KMS-11 (cell line): ENCODE results near the gene TSSK2.

Experiments used
- H2AFZ ChIP-seq: fragments of 200-600 bp; sonication (generic); 2 replicates; pipeline ENCODE4 v1.6.1; 2016; ENCODE audit warnings: antibody characterized with exemption, mixed run types, low read depth
- H3K27ac ChIP-seq: fragments of 200-600 bp; sonication (generic); 2 replicates; pipeline ENCODE4 v1.6.1; 2016; ENCODE audit warnings: mild to moderate bottlenecking, mixed run types
- H3K27me3 ChIP-seq: fragments of 200-600 bp; sonication (generic); 2 replicates; pipeline ENCODE4 v1.6.1; 2017; ENCODE audit warnings: mild to moderate bottlenecking, low read depth, mixed run types, moderate library complexity; ENCODE audit not compliant: insufficient read depth
- H3K36me3 ChIP-seq: fragments of 200-600 bp; sonication (generic); 2 replicates; pipeline ENCODE4 v1.6.1; 2017; ENCODE audit warnings: mild to moderate bottlenecking, mixed run types; ENCODE audit not compliant: insufficient read depth
- H3K4me1 ChIP-seq: fragments of 200-600 bp; sonication (generic); 2 replicates; pipeline ENCODE4 v1.6.1; 2016; ENCODE audit warnings: mild to moderate bottlenecking, low read depth, mixed run types; ENCODE audit not compliant: poor library complexity, severe bottlenecking
- H3K4me2 ChIP-seq: fragments of 200-600 bp; sonication (generic); 2 replicates; pipeline ENCODE4 v1.7.0; 2016; ENCODE audit warnings: mild to moderate bottlenecking, mixed run types
- H3K4me3 ChIP-seq: fragments of 200-600 bp; sonication (generic); IDR thresholded peaks from 2 replicates; pipeline ENCODE4 v1.6.1; 2017; ENCODE audit warnings: low read depth, low read length, mixed read lengths; ENCODE audit not compliant: insufficient read depth
- H3K79me2 ChIP-seq: fragments of 200-600 bp; sonication (generic); 2 replicates; pipeline ENCODE4 v1.6.1; 2016; ENCODE audit warnings: low read depth, mixed run types; ENCODE audit not compliant: insufficient read depth
- H3K9ac ChIP-seq: fragments of 200-600 bp; sonication (generic); 2 replicates; pipeline ENCODE4 v1.6.1; 2016; ENCODE audit warnings: mild to moderate bottlenecking, mixed run types
- H4K20me1 ChIP-seq: fragments of 200-600 bp; sonication (generic); 2 replicates; pipeline ENCODE4 v1.6.1; 2016; ENCODE audit warnings: mild to moderate bottlenecking, mixed run types; ENCODE audit not compliant: insufficient read depth
- CTCF ChIP-seq: fragments of 200-600 bp; sonication (generic); conservative IDR thresholded peaks from 2 replicates; pipeline ENCODE4 v1.6.1; 2017; ENCODE audit warnings: low read depth, mild to moderate bottlenecking, antibody characterized with exemption, low read length, moderate library complexity, mixed read lengths

The TSSK2 gene

GRCh38 chr22:19126309-19127273 is 4.5 kb upstream of the TSSK2 start:
- TF ChIP-seq CTCF, result no peak
- Histone ChIP-seq H3K79me2 (peaks cover 1% of the 10 kb centered on the region; the same call in 1 of the 2 replicates), H3K4me1 (no peaks in the 10 kb centered on the region), H3K9ac (no peak overlapping the region), H3K4me2 (no peak overlapping the region), H3K36me3 (no peaks in the 10 kb centered on the region), H3K27ac (no peak overlapping the region), H3K4me3 (no peak overlapping the region), H2AFZ (no peak overlapping the region), H3K27me3 (no peaks in the 10 kb centered on the region), H4K20me1 (no peaks in the 10 kb centered on the region)

- Histone ChIP-seq H3K27ac (no peak overlapping the region), H3K36me3 (no peaks in the 10 kb centered on the region), H3K9ac (no peak overlapping the region), H2AFZ (no peak overlapping the region), H4K20me1 (no peaks in the 10 kb centered on the region), H3K4me3 (no peak overlapping the region), H3K79me2 (no peaks in the 10 kb centered on the region), H3K4me1 (no peaks in the 10 kb centered on the region), H3K27me3 (no peaks in the 10 kb centered on the region), H3K4me2 (no peak overlapping the region)
- TF ChIP-seq CTCF, result no peak
These were observed 3.6 kb upstream of the TSSK2 start for GRCh38 chr22:19127329-19128008.

- Histone ChIP-seq H3K4me2 (no peak overlapping the region), H3K9ac (no peak overlapping the region), H3K4me3 (no peak overlapping the region), H3K27me3 (no peaks in the 10 kb centered on the region), H2AFZ (no peak overlapping the region), H3K27ac (no peak overlapping the region), H4K20me1 (no peaks in the 10 kb centered on the region), H3K4me1 (no peaks in the 10 kb centered on the region), H3K79me2 (no peaks in the 10 kb centered on the region), H3K36me3 (no peaks in the 10 kb centered on the region)
- TF ChIP-seq CTCF, result no peak
These were observed 3.1 kb upstream of the TSSK2 start for GRCh38 chr22:19128009-19128401.

- Histone ChIP-seq H3K27ac (no peak overlapping the region), H3K27me3 (no peaks in the 10 kb centered on the region), H3K79me2 (no peaks in the 10 kb centered on the region), H3K4me2 (no peak overlapping the region), H2AFZ (no peak overlapping the region), H4K20me1 (no peaks in the 10 kb centered on the region), H3K4me1 (no peaks in the 10 kb centered on the region), H3K4me3 (no peak overlapping the region), H3K36me3 (no peaks in the 10 kb centered on the region), H3K9ac (no peak overlapping the region)
- TF ChIP-seq CTCF, result no peak
These were observed 2.0 kb upstream of the TSSK2 start for GRCh38 chr22:19128946-19129727.
